Activated T-cell treated with anti-CD3 and anti-CD28 coated beads, Interleukin-2, amount 50 U/mL, for 48 hours (primary cell): ENCODE data around the gene AATK.
A peak's percentile ranks its signal among the peaks of the same experiment; 100 is the strongest.
"Not testable (repeated sequence)": the region's sequence is repeated elsewhere in the genome, so short reads cannot be mapped to it uniquely, and the experiment has no call there.

Source experiments
- DNase-seq, 2 experiments: peaks; one replicate each; pipeline ENCODE4 v3.0.0-alpha.2; 2020

The AATK gene

DNA sequence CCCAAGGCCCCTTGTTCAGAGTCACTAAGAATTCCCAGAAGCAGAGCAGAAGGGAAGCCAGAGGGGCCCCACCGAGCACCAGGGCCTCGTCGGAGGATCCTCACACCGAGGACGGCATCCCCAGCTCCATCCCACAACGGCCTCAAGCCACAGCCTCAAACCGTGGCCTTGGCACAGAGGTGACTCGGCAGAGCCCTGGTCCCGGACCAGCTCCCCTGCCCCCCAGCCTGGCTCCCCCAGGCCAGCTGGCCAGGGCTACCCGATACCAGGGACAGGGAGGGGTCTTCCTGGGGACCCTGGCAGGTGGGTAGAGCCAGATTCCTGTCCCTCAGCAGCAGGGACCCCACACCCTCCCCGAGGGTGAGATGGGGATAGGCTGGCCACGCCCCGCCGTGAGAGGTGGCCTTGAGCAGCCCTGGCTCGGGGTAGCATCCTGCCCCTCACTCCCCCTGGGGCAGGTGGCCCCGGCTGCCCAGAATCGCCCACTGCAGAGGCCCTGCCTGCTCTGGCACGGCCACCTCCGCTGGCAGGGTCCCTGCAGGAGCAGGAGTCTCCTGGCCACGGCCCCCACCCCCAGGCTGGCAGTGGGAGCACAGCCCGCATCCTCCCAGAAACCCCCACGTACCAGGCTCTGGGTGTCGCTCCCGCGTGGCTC is 6.3 kb downstream of the AATK start:
- no peak for DNase-seq

DNA sequence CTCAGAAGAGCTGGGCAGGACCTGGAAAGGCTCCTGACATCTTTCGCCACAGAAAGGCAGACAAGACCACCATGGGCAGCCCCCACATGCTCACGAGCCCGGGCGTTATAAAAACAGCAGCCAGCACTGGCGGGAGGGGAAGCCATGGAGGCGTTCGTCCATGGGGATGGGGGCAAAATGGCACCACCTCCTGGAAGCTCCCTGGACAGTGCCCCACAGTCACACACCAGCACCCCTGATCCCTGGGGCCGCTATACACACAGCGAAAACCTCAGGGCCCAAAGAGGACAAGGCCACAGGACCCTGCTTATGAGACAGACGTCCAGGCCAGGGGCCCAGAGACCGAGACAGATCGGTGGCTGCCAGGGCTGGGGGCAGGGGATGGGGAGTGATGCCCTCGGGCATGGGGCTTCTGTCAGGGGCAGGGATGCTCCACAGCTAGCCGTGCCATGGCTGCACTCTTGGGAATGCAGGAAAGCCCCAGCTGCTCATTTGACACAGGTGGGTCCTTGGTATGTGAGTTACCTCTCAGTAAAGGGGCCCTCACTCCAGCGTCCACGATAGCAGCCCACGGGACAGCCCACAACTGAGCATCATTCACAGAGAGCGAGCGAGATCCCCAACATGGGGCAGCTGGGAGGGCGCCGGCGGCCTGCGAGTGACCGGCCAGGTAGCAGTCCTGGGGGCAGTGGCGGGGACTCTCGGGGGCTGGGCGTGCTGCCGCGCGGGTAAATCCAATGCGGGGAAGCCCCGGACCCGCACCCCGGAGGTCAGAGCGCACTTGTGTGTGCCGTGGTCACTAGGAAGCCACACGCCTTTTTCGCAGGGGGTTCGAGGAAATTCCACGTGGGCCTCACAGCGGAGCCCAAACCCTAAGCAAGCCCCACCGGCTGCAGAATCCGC is 7.1 kb downstream of the AATK start:
- DNase-seq: no peak

DNA sequence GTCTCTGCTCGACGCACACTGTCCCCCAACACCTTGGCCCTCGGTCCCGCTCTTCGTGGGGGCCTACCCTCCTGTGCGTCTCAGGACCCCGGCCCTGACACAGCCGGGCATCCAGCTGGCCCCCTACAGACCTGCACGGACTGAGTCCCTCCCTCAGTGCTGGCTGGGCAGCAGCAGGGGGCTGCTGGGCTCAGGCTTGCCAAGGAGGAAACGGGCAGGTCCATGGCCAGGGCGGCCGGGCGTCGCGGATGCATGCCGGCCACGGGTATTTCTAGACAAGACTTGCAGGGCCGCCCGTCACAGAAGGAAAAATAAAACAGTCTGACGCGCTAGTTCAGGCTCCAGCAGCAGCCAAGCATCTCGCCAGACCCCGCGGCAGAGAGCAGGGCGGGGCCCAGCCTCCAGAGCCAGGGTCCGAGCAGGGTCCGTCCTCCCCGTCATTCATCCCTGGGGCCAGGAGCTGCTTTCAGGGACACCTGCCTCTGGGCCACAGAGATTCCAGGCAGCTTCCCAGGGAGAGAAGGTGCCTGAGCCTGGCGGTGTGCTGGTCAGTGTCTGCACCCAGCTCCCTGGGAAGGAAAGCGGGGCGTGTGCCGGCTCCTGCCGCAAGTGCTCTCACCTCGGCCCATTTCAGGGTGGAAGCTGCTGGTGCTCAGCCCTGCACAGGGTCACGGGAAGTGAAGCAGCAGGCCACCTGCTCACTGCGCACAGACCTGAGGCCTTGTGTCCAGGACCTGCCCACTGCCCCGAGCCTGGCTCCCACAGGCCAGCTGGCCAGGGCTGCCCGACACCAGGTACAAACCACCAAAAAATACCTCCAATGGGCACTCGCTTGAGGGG is 8.0 kb downstream of the AATK start:
- no peak for DNase-seq

DNA sequence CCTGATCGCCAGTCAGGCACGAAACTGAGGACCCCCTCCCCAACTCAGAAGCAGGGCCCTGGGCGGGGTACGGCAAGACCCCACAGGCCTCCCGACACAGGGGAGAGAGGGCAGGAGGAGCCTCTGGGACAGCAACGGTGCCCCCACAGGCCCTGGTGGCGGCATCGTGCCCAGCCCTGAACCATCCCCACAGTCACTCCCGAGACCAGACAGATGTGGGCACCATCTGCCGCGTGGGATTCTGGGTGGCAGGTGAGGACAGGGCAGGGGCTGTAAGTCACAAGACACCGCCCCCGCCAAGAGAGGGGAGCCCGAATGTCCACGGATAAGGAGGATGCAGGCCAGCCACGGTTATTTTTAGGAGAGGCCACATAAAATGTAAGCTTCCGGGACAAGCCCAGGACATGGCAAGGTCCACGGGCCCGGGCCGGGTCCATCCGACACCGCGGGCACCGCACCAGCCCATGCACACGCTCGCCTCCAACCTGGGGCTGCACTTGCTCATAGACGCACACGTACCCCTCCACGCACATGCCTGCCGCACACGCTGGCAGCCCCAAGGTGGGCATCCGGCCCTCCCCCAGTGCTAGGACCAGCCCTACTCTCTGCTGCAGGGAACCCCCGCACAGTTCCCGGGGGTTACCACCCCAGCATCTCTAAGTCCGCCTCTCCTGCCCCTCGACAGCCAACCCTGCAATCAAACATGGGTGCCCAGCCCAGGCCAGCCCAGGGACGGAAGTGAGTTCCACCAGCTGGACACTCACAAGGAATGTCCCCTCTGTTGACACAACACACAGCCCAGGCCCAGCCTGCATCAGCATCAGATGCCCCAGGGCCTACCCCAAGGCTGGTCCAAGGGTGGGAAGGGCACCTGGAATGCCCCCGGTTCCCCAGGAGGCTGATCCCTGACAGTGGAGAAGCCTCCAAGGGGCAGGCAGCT is 8.9 kb downstream of the AATK start:
- no peak for DNase-seq

DNA sequence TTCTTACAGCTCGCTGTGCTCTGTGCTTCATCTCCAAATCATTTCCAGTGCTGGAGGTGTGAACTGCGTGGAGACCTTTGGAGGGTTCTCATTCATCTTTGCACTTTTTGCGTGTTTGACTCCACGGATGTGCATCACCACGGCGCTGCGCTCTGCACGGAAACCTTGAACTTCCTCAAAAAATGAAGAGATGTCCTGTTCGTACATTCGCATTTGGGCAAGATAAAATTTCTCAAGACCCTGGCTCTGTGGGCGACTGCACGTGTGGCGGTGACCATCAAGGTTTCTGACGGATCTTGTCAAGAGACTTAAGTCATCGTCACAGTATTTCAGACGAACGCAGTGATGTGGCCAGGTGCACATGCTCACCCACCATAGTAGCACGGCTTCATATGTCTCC is 11.1 kb downstream of the AATK start:
- no peak for DNase-seq

DNA sequence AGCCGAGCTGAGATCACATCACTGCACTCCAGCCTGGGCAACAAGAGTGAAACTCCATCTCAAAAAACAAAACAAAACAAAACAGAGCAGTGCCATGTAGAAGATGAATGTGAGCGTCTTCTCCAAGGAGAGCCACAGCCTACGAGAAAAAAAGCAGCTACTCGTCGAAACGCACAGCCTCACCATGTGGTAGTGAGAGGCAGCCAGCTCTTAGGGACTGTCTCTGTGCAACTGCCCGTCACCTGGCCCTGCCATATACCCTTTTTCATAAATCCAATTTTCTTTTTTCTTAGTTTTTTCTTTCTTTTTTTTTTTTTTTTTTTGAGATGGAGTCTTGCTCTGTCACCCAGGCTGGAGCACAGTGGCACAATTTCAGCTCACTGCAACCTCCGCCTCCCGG is 12.0 kb downstream of the AATK start:
- DNase-seq: not testable (repeated sequence)

DNA sequence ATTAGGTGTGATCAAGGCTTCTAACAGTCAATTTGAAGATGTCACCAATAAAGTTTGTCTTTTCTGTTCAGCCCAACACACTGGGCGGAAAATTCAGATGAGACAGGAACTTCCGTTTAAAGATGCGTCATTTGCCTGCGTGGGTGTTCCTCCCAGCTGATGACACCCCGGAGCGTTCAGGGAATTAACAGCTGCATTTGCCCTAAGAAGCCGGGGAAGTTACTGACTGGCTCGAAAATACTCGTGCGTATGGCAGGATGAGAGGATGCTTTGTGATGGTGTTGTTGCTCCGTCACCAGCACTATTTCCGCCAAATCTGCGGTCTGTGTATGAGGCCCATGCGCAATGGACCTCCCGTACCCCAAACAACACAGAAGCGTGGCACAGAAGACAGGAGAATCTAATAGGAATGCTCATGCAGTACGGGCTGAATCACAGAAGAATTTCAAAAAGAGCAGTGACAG is 12.6 kb downstream of the AATK start:
- DNase-seq: no peak

DNA sequence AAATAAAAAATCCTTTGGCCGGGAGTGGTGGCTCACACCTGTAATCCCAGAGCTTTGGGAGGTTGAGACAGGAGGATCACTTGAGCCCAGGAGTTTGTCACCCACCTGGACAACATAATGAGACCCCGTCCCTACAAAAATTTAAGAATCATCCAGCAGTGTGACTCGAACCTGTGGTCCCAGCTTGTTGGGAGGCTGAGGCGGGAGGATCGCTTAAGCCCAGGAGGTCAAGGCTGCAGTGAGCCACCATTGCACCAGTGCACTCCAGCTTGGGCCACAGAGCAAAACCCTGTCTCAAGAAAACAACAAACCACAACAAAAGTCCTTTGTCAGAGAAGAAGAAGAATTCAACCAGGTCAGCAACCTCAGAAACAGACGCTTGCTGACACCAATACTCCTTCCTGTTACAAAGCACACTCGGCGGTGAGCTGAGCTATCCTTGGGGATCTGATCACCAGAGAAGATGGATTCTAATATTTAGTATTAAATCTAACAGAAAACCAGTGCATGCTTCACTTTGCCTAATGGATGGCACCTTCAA is 13.7 kb downstream of the AATK start:
- DNase-seq: no peak

DNA sequence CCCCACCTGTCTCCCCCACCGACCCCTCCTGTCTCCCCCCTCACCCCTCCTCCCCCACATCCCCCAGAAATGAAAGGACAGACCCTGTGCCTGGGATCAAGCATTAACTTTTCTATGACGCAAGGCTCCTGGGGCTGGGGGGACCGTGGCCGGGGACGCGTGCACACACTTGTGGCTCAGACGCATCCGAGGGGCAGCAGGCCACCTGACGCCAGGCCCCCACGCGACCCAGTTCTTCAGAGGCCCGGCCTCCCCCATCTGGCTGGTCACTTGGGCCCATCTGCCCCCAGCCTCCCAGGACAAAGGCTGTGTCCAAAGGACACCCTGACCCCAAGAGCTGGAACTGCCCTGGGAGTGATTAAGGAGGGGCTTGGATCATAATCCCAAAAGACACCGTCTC is 14.7 kb downstream of the AATK start:
- no peak for DNase-seq

DNA sequence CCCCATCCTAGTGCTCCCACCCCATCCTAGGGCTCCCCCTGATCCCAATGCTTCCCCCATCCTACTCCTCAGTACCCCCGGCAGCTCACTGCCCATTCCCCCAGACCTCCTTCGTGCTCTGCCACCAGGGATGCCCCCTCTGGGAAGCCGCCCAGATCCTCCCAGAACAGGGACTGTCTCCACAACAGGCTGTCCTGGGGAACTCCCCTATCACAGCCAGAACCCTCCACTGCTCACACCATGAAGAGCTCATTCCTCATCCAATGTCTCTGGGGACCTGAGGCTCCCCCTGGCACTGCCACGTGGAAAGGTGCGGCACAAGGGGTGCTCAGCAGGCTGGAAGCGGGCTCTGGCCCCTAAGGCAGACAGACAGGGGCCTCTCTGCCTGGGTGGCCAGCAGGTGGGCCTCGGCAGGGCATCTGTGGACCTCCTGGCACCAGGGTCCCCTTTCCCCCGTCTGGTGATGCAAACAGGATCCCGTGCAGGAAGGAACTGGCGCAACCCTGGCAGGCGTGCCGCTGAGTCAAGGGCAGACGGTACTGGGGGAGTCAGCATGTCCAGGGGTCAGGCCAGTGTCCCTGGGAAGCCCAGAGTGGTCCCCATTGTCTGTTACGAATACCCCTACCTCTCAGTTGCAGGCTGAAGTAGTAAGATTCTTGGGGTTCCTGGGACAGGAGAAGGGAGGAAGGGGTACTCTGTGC is 15.5 kb downstream of the AATK start:
- DNase-seq: no peak

DNA sequence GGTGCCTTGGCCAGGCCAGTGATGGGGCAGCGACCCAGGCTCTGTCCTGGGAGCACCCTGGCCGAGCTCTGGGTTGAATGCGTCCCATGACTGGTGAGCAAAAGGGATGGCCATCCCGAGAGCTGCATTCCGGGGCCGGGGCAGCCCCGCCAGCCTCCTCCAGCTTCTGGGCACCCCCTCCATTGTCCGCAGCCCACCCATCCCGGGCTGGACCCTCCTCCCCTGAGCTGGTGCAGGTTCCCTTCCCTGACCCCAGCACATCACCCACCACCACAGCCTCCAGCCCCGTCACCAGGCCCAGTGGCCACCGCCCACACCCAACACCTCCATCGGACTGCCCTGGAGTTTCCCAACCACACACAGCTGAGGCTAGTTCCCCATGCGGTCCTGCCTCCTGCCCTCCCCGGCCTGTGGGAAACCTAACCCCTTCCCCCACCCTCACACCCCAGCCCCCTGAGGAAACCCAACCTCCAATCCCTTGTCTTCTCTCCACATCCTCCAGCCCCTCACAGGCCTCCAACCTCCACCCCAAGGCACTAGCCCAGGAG is 17.0 kb downstream of the AATK start:
- DNase-seq: no peak

DNA sequence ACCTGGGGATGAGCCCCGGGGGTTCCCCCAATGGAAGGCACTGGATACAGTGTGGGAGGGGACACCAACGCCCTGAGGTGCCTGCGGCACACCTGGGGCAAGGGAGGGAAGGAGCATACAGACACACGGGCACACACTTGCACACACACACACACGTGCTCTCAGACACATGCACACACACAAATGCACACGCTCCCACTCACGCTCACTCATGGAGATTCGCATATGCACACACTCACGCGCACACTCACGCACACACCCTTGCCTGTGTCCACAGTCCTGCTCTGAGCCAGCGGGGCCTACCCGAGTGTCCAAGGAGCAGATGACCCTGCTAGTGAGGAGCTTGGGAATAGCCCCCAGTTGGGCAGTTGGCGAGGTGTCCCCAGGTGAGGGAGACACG is 17.4 kb downstream of the AATK start:
- DNase-seq: no peak

DNA sequence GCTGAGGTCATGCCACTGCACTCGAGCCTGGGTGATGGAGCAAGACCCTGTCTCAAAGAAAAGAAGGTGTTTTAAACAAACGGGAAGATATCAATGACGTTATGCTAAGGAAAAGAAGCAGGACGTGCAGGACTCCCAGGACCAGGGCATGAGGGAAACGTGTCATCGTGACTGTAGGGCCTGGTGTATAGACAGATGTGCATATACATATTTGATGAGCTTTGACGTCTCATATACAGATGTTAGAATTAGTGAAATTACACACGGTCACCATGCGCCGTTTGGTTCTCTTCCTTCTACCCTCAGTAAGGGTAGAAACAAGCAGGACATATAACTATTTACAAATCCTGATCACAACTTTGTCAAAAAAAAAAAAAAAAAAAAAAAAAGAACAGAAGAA is 18.3 kb downstream of the AATK start:
- DNase-seq: no peak

DNA sequence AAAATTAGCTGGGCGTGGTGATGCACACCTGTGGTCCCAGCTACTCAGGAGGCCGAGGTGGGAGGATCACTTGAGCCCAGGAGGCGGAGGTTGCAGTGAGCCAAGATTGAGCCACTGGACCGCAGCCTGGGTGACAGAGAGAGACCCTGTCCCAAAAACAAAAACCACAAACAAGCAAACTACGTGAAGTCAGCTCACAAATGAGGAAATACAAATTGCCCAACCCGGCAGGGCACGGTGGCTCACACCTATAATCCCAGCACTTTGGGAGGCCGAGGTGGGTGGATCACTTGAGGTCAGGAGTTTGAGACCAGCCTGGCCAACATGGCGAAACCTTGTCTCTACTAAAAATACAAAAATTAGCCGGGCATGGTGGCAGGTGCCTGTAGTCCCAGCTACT is 19.8 kb downstream of the AATK start:
- DNase-seq: not testable (repeated sequence)

DNA sequence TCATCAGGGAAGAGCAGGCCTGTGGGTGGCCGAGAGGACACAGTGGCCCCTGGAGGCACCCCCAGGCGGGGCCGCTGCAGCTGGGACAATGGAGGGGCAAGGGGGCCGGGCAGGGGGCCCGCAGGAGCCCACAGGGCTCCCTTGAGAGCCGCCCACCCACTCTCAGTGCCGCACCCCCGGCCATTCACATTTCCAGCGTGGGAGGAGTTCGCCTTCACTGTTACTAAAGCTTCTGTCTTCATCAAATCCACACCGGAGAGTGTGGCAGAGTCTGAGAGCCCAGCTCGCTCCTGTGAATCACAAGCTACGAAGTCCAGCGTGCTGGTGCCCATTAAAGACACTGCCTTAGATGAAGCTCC is 21.6 kb downstream of the AATK start:
- no peak for DNase-seq

DNA sequence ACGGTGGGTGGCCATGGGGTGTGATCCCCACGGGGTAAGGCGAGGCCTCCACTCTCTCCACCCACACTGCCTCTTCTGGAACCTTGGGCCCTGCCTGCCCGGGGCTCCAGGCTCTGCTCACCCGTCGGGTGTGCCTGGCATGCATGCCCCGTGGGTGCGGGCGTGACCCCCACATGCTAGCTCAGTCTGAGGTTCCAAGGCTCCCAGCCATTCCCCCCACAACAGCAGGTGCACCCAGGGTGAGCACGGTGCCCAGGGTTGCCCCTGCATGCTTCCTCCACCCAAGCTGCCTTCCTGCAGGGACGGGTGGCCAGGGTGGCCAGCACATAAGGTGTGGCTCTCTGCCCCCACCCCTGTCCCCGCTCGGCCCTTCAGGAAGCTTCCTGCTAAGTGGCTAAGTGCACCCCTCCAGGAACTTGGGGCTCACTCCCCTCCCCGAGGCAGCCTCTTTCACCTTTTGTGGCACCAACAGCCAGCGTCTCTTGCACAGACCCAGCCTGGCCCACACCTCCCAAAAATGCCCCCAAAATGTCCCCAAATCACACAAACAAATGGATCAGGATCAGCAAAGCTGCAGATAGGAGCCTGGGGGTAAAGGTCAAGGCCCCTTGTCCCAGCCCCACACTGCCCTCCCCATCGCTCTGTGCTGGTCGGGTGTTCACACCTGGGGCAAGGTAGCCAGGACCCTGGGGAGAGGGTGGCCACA is 22.2 kb downstream of the AATK start:
- no peak for DNase-seq

DNA sequence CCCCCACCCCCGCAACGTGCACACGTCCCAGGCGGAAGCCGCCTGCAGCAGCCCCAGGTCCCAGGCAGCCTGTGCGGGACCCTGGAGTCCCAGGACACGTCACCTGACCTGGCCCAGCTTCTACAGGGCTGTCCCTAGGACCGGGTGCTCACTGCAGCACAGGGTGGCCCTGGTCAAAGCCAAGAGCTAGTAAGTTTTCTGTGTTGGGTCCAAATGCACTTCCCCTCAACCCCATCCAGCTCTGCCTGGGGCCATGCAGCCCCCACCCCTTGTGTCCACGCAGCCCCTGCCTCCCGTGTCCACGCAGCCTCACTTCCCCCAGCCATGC is 22.9 kb downstream of the AATK start:
- no peak for DNase-seq

DNA sequence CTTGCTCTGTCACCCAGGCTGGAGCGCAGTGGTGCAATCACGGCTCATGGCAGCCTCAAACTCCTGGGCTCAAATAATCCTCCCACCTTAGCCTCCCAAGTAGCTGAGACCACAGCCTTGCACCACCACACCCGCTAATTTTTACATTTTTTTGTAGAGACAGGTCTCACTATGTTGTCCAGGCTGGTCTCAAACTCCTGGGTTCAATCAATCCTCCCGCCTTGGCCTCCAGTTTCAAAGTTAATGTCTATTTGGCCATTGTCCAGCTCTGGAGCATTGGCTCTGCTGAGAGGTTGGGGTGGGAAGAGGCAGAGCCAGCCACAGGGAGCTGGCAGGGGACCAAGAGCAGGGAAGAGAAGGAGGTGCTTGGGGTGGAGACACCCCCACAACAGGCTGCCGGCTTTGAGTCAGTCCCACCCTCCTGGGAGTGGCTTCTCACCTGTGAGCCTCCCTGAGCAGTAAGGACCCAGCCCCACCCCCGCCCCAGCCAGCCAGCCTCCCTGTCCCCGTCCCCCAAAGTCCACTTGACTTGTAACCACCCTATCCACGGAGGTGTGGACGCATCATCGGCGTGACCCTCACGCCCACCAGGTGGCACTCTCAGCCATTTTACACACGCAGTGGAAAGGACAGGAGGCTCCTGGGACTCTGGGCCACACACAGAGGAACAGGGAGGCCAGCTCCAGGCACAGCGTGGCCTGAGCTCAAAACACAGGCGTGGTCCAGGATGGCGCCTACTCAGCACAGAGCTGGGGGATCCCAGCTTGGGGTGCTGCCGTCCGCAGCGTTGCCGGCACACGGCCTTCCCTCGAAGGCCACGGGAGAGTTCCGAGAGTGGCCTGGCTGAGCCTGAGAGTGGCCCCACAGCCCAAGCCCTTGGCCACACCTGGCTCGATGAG is 23.5 kb downstream of the AATK start:
- DNase-seq: peak; percentile 74 to 75

DNA sequence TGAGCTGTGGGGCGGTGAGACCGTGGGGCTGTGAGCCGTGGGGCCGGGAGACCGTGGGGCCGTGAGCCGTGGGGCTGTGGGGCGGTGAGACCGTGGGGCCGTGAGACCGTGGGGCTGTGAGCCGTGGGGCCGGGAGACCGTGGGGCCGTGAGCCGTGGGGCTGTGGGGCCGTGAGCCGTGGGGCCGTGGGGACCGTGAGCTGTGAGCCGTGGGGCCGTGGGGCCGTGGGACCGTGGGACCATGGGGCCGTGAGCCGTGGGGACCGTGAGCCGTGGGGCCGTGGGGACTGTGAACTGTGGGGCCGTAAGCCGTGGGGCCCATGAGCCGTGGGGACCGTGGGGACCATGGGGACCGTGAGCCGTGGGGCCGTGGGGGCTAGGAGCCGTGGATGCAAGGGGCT is 25.3 kb downstream of the AATK start:
- no peak for DNase-seq

DNA sequence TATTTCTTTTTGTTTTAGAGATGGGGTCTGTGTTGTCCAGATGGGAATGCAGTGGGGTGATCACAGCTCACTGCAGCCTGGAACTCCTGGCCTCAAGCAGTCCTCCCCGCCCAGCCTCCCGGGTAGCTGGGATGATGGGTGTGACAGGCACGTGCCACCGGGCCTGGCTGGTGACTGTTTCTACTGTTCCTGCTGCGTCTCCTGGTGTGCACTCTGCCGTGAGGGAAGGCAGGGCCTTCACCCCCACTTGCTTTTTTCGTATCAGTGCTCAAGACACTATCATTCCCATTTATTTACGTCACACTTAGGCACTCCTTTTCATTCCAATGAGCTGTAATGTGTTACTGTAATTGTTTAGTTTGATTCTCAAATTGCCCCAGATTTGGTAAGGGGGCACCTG is 26.0 kb downstream of the AATK start:
- no peak for DNase-seq
